Measurements from ENCODE around the gene SPIN1.

GRCh38 chr9:88511906-88512305 is 123.7 kb downstream of the SPIN1 start:
- TF ChIP-seq CTCF (conservative IDR thresholded peaks at IDR 0.05; ENCODE audit: low read depth, low read length) = no peak
- no peak for TF ChIP-seq EZH2 (IDR thresholded peaks at IDR 0.05; ENCODE audit: low read length, unreplicated experiment)
